ENCODE data around the gene LDLRAP1. TPM values are rescaled to one million over a fixed set of nuclear protein-coding genes. Genes with fewer than 3 reads are reported as not detected.

LDLRAP1 gene
- total RNA-seq, 2 donors from 2014 or later: 17.2 to 29.2 TPM

- H3K36me3 Mint-ChIP-seq: no peaks in the 10 kb centered on the region
- ATAC-seq: no peak
- peaks cover 0 to 5% of the 10 kb centered on the region in 2 donors for H3K9me3 Mint-ChIP-seq
- no peak overlapping the region for H3K27ac Mint-ChIP-seq
- no peak for DNase-seq (ENCODE audit: low spot score in 2 of 2)
These were observed 9.5 kb upstream of the LDLRAP1 start for GRCh38 chr1:25533775-25534409.

GRCh38 chr1:25534410-25534788 lies 9.0 kb upstream of the LDLRAP1 start:
- no peak for ATAC-seq
- Mint-ChIP-seq H3K36me3 (no peaks in the 10 kb centered on the region), H3K27ac (no peak overlapping the region)

GRCh38 chr1:25536124-25536523 lies 7.3 kb upstream of the LDLRAP1 start:
- DNase-seq (ENCODE audit: low spot score in 2 of 2): no peak
- Mint-ChIP-seq H3K9me3 (no peaks in the 10 kb centered on the region), H3K36me3 (no peaks in the 10 kb centered on the region), H3K27ac (no peak overlapping the region)
- ATAC-seq: no peak

More at GRCh38 chr1:25534410-25534788, 9.0 kb upstream of the LDLRAP1 start:
- no peaks in the 10 kb centered on the region for H3K9me3 Mint-ChIP-seq
- DNase-seq (ENCODE audit: low spot score in 2 of 2): no peak

GRCh38 chr1:25537153-25537831 lies 6.1 kb upstream of the LDLRAP1 start:
- DNase-seq (ENCODE audit: low spot score in 2 of 2) (no peak), ATAC-seq (no peak)
- no peak overlapping the region for H3K27ac Mint-ChIP-seq
- no peaks in the 10 kb centered on the region for H3K36me3 Mint-ChIP-seq
- H3K9me3 Mint-ChIP-seq: no peaks in the 10 kb centered on the region

- DNase-seq (ENCODE audit: low spot score in 2 of 2): no peak
These were observed 5.1 kb upstream of the LDLRAP1 start for GRCh38 chr1:25538191-25538767.

GRCh38 chr1:25540750-25541342 lies 2.6 kb upstream of the LDLRAP1 start:
- DNase-seq (ENCODE audit: low spot score in 2 of 2) (no peak), ATAC-seq (no peak)
- no peak overlapping the region for H3K27ac Mint-ChIP-seq
- H3K9me3 Mint-ChIP-seq: no peaks in the 10 kb centered on the region
- no peaks in the 10 kb centered on the region for H3K36me3 Mint-ChIP-seq

More at GRCh38 chr1:25538191-25538767, 5.1 kb upstream of the LDLRAP1 start:
- Mint-ChIP-seq H3K9me3 (no peaks in the 10 kb centered on the region), H3K36me3 (no peaks in the 10 kb centered on the region), H3K27ac (no peak overlapping the region)
- ATAC-seq: no peak

GRCh38 chr1:25541425-25541824 lies 2.0 kb upstream of the LDLRAP1 start:
- Mint-ChIP-seq H3K9me3 (no peaks in the 10 kb centered on the region), H3K27ac (no peak overlapping the region), H3K36me3 (no peaks in the 10 kb centered on the region)
- no peak for DNase-seq (ENCODE audit: low spot score in 2 of 2)
- no peak for ATAC-seq

DNA sequence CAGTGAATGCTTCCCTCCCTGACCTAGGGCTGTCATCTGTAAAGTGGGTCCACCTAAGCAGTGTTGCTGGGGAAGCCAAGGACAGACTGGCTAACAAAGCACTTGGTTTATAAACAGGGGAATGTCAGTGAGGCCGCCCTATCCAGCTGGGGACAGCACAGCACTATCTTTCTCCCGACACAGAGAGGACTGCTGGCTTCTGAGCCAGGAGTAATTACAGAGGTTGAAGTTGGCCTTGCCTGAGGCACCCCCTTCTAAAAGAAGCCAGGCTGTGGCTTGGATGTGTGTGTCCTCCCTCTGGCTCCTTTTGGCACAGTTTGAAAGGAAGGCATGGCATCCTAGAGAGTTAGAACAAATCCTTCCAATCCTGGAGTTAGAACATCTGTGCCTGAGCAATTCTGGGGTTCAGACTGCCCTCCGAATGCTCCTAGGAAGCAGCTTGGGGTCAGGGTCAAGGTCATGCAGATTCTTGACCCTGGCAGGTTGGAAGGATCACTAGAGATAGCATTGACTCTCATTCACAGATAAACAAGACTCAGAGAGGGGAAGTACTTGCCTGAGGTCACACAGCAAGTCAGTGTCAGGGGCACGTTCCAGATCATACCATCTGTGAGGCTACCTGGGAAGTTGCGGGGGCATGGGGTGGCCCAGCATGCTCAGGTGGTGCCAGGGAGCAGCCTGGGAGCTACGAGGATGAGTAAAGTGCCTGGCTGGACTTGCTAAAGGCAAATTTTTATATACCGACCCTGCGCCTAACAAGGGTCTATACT lies 1.3 kb upstream of the LDLRAP1 start:
- Mint-ChIP-seq H3K9me3 (no peaks in the 10 kb centered on the region), H3K36me3 (no peaks in the 10 kb centered on the region), H3K27ac (no peak overlapping the region)
- ATAC-seq (no peak), DNase-seq (ENCODE audit: low spot score in 2 of 2) (no peak)

GRCh38 chr1:25543005-25543424 lies 391 bp upstream of the LDLRAP1 start:
- H3K36me3 Mint-ChIP-seq: no peaks in the 10 kb centered on the region

GRCh38 chr1:25544243-25544764 lies 898 bp downstream of the LDLRAP1 start:
- Mint-ChIP-seq H3K9me3 (no peaks in the 10 kb centered on the region), H3K27ac (peak overlapping the region; percentile 73 to 93), H3K36me3 (no peaks in the 10 kb centered on the region)
- ATAC-seq: peak; percentile 8 to 13
- peak in 1 of 2 donors; percentile 26 for DNase-seq (ENCODE audit: low spot score in 2 of 2)

More at GRCh38 chr1:25543005-25543424, 391 bp upstream of the LDLRAP1 start:
- no peak for DNase-seq (ENCODE audit: low spot score in 2 of 2)
- no peak overlapping the region for H3K27ac Mint-ChIP-seq
- H3K9me3 Mint-ChIP-seq: no peaks in the 10 kb centered on the region
- no peak for ATAC-seq

DNA sequence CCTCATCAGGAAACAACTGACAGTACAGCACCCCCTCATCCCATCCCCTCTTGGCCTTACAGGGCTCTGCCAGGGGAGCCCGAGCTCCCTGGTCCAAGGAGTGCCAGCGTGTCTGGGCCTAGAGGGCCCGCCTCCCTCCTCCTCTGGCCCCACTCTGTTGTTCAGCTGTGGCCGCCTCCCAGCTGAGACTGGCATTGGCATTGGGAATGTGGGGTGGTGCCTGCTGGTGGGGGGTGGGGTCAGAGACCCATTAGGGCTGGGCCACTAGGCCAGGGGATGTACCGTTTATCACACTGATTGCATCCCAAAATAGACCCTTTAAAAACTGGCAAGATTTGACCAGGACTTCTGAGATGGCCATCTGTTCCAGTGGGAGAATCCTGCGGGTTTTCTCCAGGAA lies 1.4 kb downstream of the LDLRAP1 start:
- H3K36me3 Mint-ChIP-seq: no peaks in the 10 kb centered on the region
- H3K9me3 Mint-ChIP-seq: no peaks in the 10 kb centered on the region
- H3K27ac Mint-ChIP-seq: peak overlapping the region; percentile 73 to 93
- DNase-seq (ENCODE audit: low spot score in 2 of 2) (no peak), ATAC-seq (no peak)

DNA sequence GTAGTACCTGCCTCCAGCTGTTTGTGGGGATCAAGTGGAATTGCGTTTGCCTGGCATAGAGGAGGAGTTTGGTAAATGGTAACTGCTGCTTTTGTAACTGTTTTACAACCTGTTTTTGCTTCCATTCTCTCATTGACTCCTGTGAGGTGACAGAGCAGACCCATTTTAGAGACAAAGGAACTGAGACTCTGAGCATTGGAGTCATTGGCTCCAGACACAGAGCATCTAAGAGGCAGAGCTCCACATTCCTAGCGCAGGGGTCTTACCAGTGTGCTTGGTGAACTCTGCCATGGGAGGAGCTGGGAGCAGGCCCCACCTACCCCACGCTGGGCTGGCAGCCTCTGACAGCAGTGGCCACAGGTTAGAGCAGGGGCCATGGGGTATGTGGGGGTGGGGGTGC lies 2.4 kb downstream of the LDLRAP1 start:
- no peak for DNase-seq (ENCODE audit: low spot score in 2 of 2)
- ATAC-seq: no peak
- peaks cover 0 to 4% of the 10 kb centered on the region in 2 donors for H3K9me3 Mint-ChIP-seq
- H3K27ac Mint-ChIP-seq: no peak overlapping the region
- H3K36me3 Mint-ChIP-seq: peaks cover 0 to 8% of the 10 kb centered on the region in 2 donors

DNA sequence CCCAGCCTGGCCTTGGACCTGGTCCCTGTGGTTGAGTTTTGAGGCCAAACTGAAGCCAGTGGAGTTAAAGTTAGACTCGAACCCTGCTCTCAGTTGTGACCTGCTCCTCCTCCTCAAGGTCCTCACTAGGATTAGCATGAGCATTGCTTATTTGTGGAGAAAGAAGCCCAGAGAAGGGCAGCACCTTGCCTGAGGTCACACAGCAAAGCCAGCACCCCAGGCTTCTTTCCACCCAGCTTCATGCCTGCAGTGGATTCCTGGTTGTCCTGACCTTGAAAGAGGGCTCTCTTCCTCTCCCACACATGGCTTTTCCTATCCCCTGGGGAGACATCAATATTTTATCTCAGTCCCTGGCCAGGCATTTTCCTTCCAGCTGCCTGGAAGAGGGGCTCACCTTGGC lies 2.8 kb downstream of the LDLRAP1 start:
- H3K9me3 Mint-ChIP-seq: peaks cover 0 to 4% of the 10 kb centered on the region in 2 donors
- ATAC-seq: no peak
- no peak for DNase-seq (ENCODE audit: low spot score in 2 of 2)
- no peak overlapping the region for H3K27ac Mint-ChIP-seq
- peaks cover 0 to 12% of the 10 kb centered on the region in 2 donors for H3K36me3 Mint-ChIP-seq

GRCh38 chr1:25548601-25549000 lies 5.2 kb downstream of the LDLRAP1 start:
- Mint-ChIP-seq H3K27ac (peak overlapping the region in 1 of 2 donors; percentile 15), H3K36me3 (peaks cover 0 to 17% of the 10 kb centered on the region in 2 donors), H3K9me3 (peaks cover 0 to 4% of the 10 kb centered on the region in 2 donors)
- no peak for ATAC-seq
- DNase-seq (ENCODE audit: low spot score in 2 of 2): no peak

- Mint-ChIP-seq H3K36me3 (peaks cover 0 to 17% of the 10 kb centered on the region in 2 donors), H3K27ac (peak overlapping the region; percentile 84 to 98), H3K9me3 (peaks cover 0 to 4% of the 10 kb centered on the region in 2 donors)
- peak; percentile 76 to 87 for DNase-seq (ENCODE audit: low spot score in 2 of 2)
- ATAC-seq: peak; percentile 96 to 98
These were observed 6.1 kb downstream of the LDLRAP1 start for GRCh38 chr1:25549273-25550154.

Data from activated naive CD4-positive, alpha-beta T cell treated with anti-CD3 and anti-CD28 coated beads, Interleukin-2, amount 50 U/mL, for 72 hours (primary cell).